Sigmoid colon (tissue), 7 donors: Measurements from ENCODE around the gene SYT8. TPM values are rescaled to one million over a fixed set of nuclear protein-coding genes. Genes with fewer than 3 reads are reported as not detected.

Source experiments
- DNase-seq: peaks from one replicate; pipeline ENCODE4 v3.0.0-alpha.2; 2019
- H3K27ac ChIP-seq, 4 donors: fragments of 200-600 bp; sonication (generic); one replicate each; pipeline ENCODE4 v1.5.1; 2016 to 2019; ENCODE audit warnings: mild to moderate bottlenecking in 1 of 4
- H3K27me3 ChIP-seq, 3 donors: fragments of 200-600 bp; sonication (generic); one replicate each; pipeline ENCODE4 v1.5.1; 2019; ENCODE audit warnings: mild to moderate bottlenecking in 1 of 3
- H3K36me3 ChIP-seq, 4 donors: fragments of 200-600 bp; sonication (generic); one replicate each; pipeline ENCODE4 v1.5.1; 2016 to 2019
- H3K4me1 ChIP-seq, 4 donors: fragments of 200-600 bp; sonication (generic); one replicate each; pipeline ENCODE4 v1.5.1; 2017 to 2019
- H3K4me3 ChIP-seq, 4 donors: fragments of 200-600 bp; sonication (generic); one replicate each; pipeline ENCODE4 v1.5.1; 2017 to 2019; ENCODE audit warnings: mild to moderate bottlenecking in 2 of 4, moderate library complexity in 1 of 4
- H3K9me3 ChIP-seq, 4 donors: fragments of 200-600 bp in 3 of 4; sonication (generic) in 3 of 4; one replicate each; pipeline versions ENCODE4 v1.5.1 to v1.6.1; 2013 to 2019
- EP300 ChIP-seq, 4 donors: sonication (generic); formaldehyde crosslinking; IDR thresholded peaks; one replicate each; pipeline ENCODE4 v1.6.1; 2017; ENCODE audit warnings: antibody characterized with exemption in 4 of 4
- POLR2A ChIP-seq, 2 donors: fragments of 450-650 bp; IDR thresholded peaks; one replicate each; pipeline ENCODE4 v1.6.1; 2016; ENCODE audit warnings: antibody characterized with exemption in 2 of 2, mild to moderate bottlenecking in 2 of 2, moderate library complexity in 2 of 2
- POLR2AphosphoS5 ChIP-seq, 4 donors: sonication (generic); formaldehyde crosslinking; IDR thresholded peaks; one replicate each; pipeline ENCODE4 v1.6.1; 2017; ENCODE audit warnings: antibody characterized with exemption in 4 of 4
- WGBS, 2 donors: extraction: QIAGEN DNeasy Blood & Tissue Kit; methylation state at CpG; one replicate each; pipeline ENCODE4 v1.1.7; 2013; 5-methylcytosine and 5-hydroxymethylcytosine counted together
- intact Hi-C: fragments of 100-400 bp; cut with DNase I; formaldehyde crosslinking; loops from one replicate; pipeline ENCODE4 v1.15.1; 2023
- polyA plus RNA-seq, 3 donors: library from polyadenylated mRNA; stranded (reverse); fragments of 200-250 nt; gene quantifications; one replicate each; pipeline ENCODE4 v1.2.3, GENCODE V29; 2013
- total RNA-seq, 4 donors: library from RNA; depleted of rRNA; stranded (reverse); fragments of >200 nt; gene quantifications; one replicate each; pipeline ENCODE4 v1.1.0, GENCODE V29; 2016
- TF ChIP-seq, protein P1 (sequence below), 4 experiments: fragments of 450-650 bp in 3 of 4; fragments of 200-600 bp in 1 of 4; IDR thresholded peaks; one replicate each; pipeline ENCODE4 v1.5.1; 2016 to 2019; ENCODE audit warnings: antibody characterized with exemption in 4 of 4, mild to moderate bottlenecking in 3 of 4, moderate library complexity in 2 of 4
- donor health status: healthy with polysubstance abuse.
- donor health status: Bipolar disorder and iron deficiency.
- donor health status: healthy.

SYT8 gene
- total and polyA plus RNA-seq, 7 donors = 1.8 to 5.4 TPM; not detected in 5

DNA sequence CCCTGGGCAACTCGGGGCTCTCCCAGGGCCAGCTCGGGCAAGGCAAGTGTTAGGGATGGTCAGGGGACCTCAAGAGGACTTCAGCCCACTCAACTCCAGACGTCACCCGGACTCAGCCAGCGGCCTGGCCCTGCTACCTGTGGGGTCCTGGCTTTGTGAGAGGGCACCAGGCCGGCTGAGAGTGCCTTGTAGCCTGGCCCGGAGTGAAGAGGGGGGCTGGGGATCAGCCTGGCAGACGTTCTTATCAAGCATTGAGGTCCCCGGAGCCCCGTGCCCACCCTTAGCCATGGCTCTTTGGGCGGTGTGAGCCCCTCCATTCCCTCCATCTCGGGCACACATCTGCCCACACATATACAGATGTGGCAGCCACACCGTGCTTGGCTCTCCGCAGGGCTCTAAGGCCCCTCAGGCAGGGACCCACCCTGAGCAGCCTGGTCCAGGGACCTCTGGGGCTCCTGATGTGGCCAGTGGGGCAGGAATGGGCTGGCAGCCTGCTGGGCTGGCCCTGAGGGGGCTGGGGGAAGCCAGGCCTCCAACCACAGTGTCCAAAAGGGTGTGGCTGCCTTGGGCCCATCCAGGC is 33.4 kb downstream of the SYT8 start:
- 75 to 91% methylated on average over 14 of the region's 14 CpGs for WGBS, 2 donors
- intact Hi-C loops = loop anchor here (10.0 kb wide), 2 partner anchors 437 to 537 kb away; partner anchors contain the start of genes C11orf21, TSPAN32 and TSSC4
- no peak for DNase-seq
- H3K27me3 ChIP-seq = peaks cover 0 to 31% (median 22%) of the 10 kb centered on the region in 3 donors
- peak overlapping the region; percentile 37 to 84 (median 47) for H3K27ac ChIP-seq
- H3K9me3 ChIP-seq = no peaks in the 10 kb centered on the region
- TF ChIP-seq, protein P1, sequence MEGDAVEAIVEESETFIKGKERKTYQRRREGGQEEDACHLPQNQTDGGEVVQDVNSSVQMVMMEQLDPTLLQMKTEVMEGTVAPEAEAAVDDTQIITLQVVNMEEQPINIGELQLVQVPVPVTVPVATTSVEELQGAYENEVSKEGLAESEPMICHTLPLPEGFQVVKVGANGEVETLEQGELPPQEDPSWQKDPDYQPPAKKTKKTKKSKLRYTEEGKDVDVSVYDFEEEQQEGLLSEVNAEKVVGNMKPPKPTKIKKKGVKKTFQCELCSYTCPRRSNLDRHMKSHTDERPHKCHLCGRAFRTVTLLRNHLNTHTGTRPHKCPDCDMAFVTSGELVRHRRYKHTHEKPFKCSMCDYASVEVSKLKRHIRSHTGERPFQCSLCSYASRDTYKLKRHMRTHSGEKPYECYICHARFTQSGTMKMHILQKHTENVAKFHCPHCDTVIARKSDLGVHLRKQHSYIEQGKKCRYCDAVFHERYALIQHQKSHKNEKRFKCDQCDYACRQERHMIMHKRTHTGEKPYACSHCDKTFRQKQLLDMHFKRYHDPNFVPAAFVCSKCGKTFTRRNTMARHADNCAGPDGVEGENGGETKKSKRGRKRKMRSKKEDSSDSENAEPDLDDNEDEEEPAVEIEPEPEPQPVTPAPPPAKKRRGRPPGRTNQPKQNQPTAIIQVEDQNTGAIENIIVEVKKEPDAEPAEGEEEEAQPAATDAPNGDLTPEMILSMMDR (IDR thresholded peaks at IDR 0.05) = no peak
- TF ChIP-seq EP300 (IDR thresholded peaks at IDR 0.05) = no peak
- no peak for TF ChIP-seq POLR2A (IDR thresholded peaks at IDR 0.05)
- no peak for TF ChIP-seq POLR2AphosphoS5 (IDR thresholded peaks at IDR 0.05)
- peak overlapping the region in 2 of 4 donors; percentile 28 to 30 for H3K4me3 ChIP-seq
- peaks cover 0 to 53% (median 49%) of the 10 kb centered on the region in 4 donors for H3K4me1 ChIP-seq
- H3K36me3 ChIP-seq = no peaks in the 10 kb centered on the region

DNA sequence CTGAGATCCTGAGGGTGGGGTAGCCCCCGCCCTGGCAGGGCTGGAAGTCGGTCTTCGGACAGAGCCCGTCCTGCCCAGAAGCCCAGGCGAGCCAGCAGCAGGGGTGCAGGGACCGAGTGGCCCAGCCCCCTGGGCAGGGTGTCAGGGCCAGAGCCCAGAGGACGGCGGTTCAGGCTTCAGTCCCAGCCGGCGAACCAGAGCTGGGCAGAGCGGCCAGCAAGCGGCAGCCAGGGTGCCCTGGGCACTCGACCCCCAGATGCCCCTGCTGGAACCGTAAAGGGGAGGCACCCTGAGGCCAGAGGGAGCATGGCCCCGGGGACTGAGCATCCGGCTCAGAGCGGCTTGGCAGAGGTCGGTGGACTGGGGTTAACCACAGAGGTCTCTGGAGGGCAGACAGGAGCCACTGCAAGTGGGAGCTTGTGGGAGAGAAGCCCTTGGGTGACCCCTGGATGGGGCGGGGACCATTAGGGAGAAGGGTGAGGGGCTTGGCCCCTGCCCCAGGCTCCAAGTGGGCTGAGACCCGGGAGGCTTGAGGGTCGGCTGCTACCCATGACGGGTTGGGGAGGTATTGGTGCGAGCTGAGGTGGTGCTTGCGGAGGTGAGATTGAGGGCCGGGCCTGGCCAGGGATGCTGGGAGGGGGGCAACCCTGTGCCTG is 34.0 kb downstream of the SYT8 start:
- TF ChIP-seq POLR2A (IDR thresholded peaks at IDR 0.05) (no peak), POLR2AphosphoS5 (IDR thresholded peaks at IDR 0.05) (peak in 1 of 4 donors; percentile 7)

DNA sequence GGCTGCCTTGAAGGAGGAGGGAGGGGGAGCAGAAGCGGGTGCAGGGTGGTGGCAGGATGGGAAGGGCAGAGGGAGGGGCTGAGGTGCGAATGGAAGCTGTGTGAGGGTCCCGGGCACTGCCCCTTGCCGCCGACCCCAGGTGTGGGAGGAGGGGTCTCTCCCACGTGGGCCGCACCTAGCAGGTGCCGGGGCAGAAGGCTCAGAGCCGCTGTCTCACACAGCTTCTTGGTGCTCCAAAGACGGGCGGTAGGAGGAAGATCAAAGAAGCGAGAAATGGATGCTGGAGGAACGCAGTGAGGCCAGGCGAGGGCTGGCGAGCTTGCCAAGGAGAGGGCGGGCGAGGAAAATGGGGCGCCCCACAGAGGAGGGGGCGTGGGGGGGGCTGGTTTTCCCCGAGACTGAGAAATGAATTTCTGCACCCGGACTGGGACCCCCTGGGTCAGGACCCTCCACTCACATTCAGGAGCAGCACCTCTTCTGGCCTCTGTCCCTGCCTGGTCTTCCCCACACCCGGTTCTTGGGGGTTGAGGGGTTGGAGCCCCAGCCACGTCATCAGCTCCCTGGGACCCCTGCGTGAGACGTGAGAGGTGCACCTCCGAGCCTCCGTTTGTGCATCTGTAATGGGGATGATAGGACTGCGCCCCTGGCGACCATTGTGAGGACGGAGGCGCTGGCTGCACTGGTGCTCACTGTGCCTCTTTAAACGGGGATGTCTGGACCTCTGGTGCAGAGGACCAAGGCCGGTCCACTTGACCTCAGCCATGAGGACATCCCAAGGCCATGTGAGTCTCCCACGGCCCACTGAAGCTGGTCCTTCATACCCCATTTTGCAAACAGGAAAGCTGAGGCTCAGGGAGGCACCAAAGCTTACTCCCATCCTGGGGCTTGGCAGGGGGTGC is 34.9 kb downstream of the SYT8 start:
- TF ChIP-seq POLR2AphosphoS5 (IDR thresholded peaks at IDR 0.05) (no peak), POLR2A (IDR thresholded peaks at IDR 0.05) (no peak), EP300 (IDR thresholded peaks at IDR 0.05) (no peak)
- TF ChIP-seq, protein P1 (IDR thresholded peaks at IDR 0.05) = no peak
- DNase-seq = no peak
- no peaks in the 10 kb centered on the region for H3K9me3 ChIP-seq
- H3K27me3 ChIP-seq = peaks cover 0 to 35% (median 22%) of the 10 kb centered on the region in 3 donors
- H3K4me1 ChIP-seq = peaks cover 0 to 38% (median 34%) of the 10 kb centered on the region in 4 donors
- H3K36me3 ChIP-seq = no peaks in the 10 kb centered on the region
- 41 to 66% methylated on average over 34 of the region's 34 CpGs for WGBS, 2 donors
- H3K27ac ChIP-seq = peak overlapping the region; percentile 40 to 84 (median 48)
- intact Hi-C loops = loop anchor here (10.0 kb wide), 2 partner anchors 435 to 535 kb away; partner anchors contain the start of genes C11orf21, TSPAN32 and TSSC4
- H3K4me3 ChIP-seq = peak overlapping the region in 3 of 4 donors; percentile 27 to 30 (median 28)

More for the DNA sequence above, 34.0 kb downstream of the SYT8 start:
- peaks cover 0 to 47% (median 43%) of the 10 kb centered on the region in 4 donors for H3K4me1 ChIP-seq
- peak overlapping the region in 3 of 4 donors; percentile 27 to 30 (median 28) for H3K4me3 ChIP-seq
- no peaks in the 10 kb centered on the region for H3K36me3 ChIP-seq
- DNase-seq = no peak
- intact Hi-C loops = loop anchor here (10.0 kb wide), 2 partner anchors 436 to 536 kb away; partner anchors contain the start of genes C11orf21, TSPAN32 and TSSC4
- no peaks in the 10 kb centered on the region for H3K9me3 ChIP-seq
- H3K27me3 ChIP-seq = peaks cover 0 to 31% (median 22%) of the 10 kb centered on the region in 3 donors
- peak overlapping the region; percentile 39 to 84 (median 48) for H3K27ac ChIP-seq
- WGBS, 2 donors = 64 to 65% methylated on average over 25 of the region's 25 CpGs

DNA sequence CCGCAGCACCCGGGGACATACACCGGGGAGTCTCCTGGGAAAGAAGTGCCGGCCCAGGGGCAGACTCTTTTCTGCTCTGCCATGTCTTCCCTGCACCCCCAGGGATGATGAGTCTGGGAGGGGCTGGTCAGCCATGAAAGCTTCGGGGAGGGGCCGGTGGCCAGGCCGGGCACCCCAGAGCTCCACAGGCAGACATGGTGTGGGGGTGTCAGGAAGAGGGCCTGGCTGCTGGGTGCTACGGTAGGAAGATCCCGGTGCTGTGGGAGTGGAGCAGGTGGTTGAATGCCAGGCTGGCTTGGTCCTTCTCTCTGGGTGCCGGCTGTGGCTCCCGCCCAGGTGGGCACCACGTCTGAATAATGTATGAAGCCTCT is 35.5 kb downstream of the SYT8 start:
- TF ChIP-seq EP300 (IDR thresholded peaks at IDR 0.05) (no peak), POLR2AphosphoS5 (IDR thresholded peaks at IDR 0.05) (no peak), POLR2A (IDR thresholded peaks at IDR 0.05) (no peak)
- TF ChIP-seq, protein P1 (IDR thresholded peaks at IDR 0.05) = no peak
- peak overlapping the region; percentile 31 to 84 (median 40) for H3K27ac ChIP-seq
- H3K4me1 ChIP-seq = peaks cover 0 to 32% (median 31%) of the 10 kb centered on the region in 4 donors
- H3K4me3 ChIP-seq = peak overlapping the region in 3 of 4 donors; percentile 27 to 30 (median 28)
- no peaks in the 10 kb centered on the region for H3K9me3 ChIP-seq
- 63 to 77% methylated on average over 12 of the region's 12 CpGs for WGBS, 2 donors
- intact Hi-C loops = no loop called here
- no peaks in the 10 kb centered on the region for H3K36me3 ChIP-seq
- peaks cover 0 to 37% (median 22%) of the 10 kb centered on the region in 3 donors for H3K27me3 ChIP-seq
- no peak for DNase-seq
